Stimulated activated CD4-positive, alpha-beta T cell treated with anti-CD3 and anti-CD28 coated beads, Interleukin-4, amount 100 ng/mL, for 1 hour (primary cell): ENCODE data around the gene TRIM67.
"Not testable (repeated sequence)": the region's sequence is repeated elsewhere in the genome, so short reads cannot be mapped to it uniquely, and the experiment has no call there.

Experiments
- DNase-seq: peaks from one replicate; pipeline ENCODE4 v3.0.0-alpha.2; 2020

Gene TRIM67

GRCh38 chr1:231161667-231162296 lies at the start of gene TRIM67:
Gene TRIM67, plus strand, starts transcription at chr1:231162058. Its CDS starts 912 bp downstream, at chr1:231162970.
- DNase-seq = no peak

- no peak for DNase-seq
Observed at GRCh38 chr1:231116738-231117137, 45.1 kb upstream of the TRIM67 start.

GRCh38 chr1:231118704-231119453 lies 43.0 kb upstream of the TRIM67 start:
- no peak for DNase-seq

GRCh38 chr1:231121533-231121932 lies 40.3 kb upstream of the TRIM67 start:
- no peak for DNase-seq

GRCh38 chr1:231122143-231122542 lies 39.7 kb upstream of the TRIM67 start:
- no peak for DNase-seq

GRCh38 chr1:231124746-231125145 lies 37.1 kb upstream of the TRIM67 start:
- DNase-seq = no peak

GRCh38 chr1:231125972-231126580 lies 35.8 kb upstream of the TRIM67 start:
- DNase-seq = no peak

GRCh38 chr1:231127106-231127505 lies 34.8 kb upstream of the TRIM67 start:
- not testable (repeated sequence) for DNase-seq

GRCh38 chr1:231128471-231128870 lies 33.4 kb upstream of the TRIM67 start:
- DNase-seq = not testable (repeated sequence)

- no peak for DNase-seq
Observed at GRCh38 chr1:231130544-231130943, 31.3 kb upstream of the TRIM67 start.

GRCh38 chr1:231132591-231132990 lies 29.3 kb upstream of the TRIM67 start:
- not testable (repeated sequence) for DNase-seq

GRCh38 chr1:231134624-231135023 lies 27.2 kb upstream of the TRIM67 start:
- DNase-seq = no peak

- no peak for DNase-seq
Observed at GRCh38 chr1:231138236-231138635, 23.6 kb upstream of the TRIM67 start.

- DNase-seq = no peak
Observed at GRCh38 chr1:231139125-231139649, 22.7 kb upstream of the TRIM67 start.

GRCh38 chr1:231139659-231140654 lies 21.9 kb upstream of the TRIM67 start:
- no peak for DNase-seq

GRCh38 chr1:231144416-231145193 lies 17.3 kb upstream of the TRIM67 start:
- DNase-seq = no peak

- no peak for DNase-seq
Observed at GRCh38 chr1:231147896-231148295, 14.0 kb upstream of the TRIM67 start.

GRCh38 chr1:231151811-231152210 lies 10.0 kb upstream of the TRIM67 start:
- DNase-seq = no peak

GRCh38 chr1:231153726-231154125 lies 8.1 kb upstream of the TRIM67 start:
- DNase-seq = no peak

- no peak for DNase-seq
Observed at GRCh38 chr1:231155808-231156207, 6.0 kb upstream of the TRIM67 start.

- DNase-seq = no peak
Observed at GRCh38 chr1:231157311-231157710, 4.5 kb upstream of the TRIM67 start.

GRCh38 chr1:231158141-231158540 lies 3.7 kb upstream of the TRIM67 start:
- DNase-seq = not testable (repeated sequence)
